Daoy (cell line): Measurements from ENCODE around the gene MYOZ3. TPM values are rescaled to one million over a fixed set of nuclear protein-coding genes. Genes with fewer than 3 reads are reported as not detected.
A peak's percentile ranks its signal among the peaks of the same experiment; 100 is the strongest.

ENCODE experiments used
- DNase-seq: peaks from one replicate; pipeline ENCODE4 v3.0.0-alpha.2; 2015; ENCODE audit warnings: low read depth
- total RNA-seq: library from RNA; depleted of rRNA; stranded (reverse); fragments of >200 nt; shearing (Covaris generic); gene quantifications from 2 replicates; pipeline ENCODE4 v1.2.3, GENCODE V29; 2014; rRNA removed

MYOZ3 gene, protein sequence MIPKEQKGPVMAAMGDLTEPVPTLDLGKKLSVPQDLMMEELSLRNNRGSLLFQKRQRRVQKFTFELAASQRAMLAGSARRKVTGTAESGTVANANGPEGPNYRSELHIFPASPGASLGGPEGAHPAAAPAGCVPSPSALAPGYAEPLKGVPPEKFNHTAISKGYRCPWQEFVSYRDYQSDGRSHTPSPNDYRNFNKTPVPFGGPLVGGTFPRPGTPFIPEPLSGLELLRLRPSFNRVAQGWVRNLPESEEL
- total RNA-seq = 0.09 TPM in 1 of 2 replicates, not detected in the other

DNA sequence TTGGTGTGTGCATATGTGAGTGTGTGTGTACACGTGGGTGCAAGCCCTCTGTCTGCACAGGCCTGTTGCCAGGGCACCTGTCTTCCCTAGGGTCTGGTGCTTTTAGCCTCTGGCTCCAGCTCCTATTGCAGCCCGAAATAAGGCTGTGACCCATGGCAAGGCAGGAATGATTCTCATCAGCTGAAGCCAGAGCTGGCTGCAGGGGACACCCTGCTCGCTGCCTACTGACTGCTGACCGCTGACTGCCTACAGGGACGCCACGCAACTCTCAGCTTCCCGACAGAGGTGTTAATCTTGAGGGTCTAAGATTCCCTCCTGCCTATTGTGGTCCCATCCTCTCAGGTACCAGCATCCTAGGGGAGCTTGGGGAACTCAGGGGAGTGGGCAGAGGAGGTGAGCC is at the start of gene MYOZ3:
Gene MYOZ3 (plus strand): TSS at position 166 of the 400 bp plus-strand sequence. CDS start 1,691 bp downstream, outside the sequence.
- DNase-seq = no peak

DNA sequence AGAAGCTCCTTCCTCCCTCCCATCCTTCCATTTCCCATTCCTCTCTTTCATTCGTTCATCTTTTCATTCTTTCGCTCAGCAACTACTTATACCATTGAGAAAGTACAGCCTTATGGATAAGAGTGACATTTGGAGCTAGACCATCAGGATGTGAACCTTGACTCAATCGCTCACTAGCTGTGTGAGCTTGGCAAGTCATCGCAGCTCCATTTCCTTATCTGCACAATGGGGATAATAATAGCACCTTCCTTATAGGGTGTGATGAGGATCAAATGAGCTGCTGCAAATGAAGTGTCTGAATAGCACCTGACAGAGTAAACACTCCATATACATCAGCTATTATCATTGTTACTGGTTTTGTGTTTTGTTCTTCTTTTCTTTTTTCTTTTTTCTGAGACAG is 48.6 kb upstream of the MYOZ3 start:
- no peak for DNase-seq

DNA sequence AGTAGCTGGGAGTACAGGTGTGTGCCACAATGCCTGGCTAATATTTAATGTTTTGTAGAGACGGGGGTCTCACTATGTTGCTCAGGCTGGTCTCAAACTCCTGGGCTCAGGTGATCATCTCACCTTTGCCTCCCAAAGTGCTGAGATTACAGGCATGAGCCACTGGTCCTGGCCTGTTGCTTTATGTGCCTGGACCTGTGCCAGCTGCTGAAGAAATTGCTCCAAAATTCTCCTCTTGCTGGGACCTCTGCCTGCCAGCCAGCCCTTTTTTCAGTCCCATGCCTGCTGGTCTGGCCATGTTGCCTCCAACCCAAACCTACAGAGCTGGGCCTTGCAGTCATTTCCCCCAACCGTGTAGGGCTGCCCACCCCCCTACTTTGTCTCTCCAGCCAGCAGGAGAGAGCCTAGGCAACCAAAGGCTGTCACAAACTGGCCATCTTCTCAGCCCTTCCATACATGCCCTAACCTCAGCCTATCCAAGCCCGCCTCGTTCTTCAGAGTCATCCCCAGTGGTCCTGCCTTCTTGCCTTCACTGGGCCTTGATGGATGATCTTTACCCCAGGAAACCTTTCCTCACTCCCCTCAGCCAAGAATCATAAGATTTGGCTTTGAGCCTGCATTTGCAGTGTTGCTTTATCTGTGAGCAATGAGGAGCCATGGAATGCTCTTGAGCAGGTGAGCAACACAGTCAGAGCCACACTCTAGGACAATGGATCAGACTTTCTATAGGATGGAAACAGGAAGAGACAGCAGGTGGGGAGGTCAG is 48.0 kb upstream of the MYOZ3 start:
- DNase-seq = no peak

DNA sequence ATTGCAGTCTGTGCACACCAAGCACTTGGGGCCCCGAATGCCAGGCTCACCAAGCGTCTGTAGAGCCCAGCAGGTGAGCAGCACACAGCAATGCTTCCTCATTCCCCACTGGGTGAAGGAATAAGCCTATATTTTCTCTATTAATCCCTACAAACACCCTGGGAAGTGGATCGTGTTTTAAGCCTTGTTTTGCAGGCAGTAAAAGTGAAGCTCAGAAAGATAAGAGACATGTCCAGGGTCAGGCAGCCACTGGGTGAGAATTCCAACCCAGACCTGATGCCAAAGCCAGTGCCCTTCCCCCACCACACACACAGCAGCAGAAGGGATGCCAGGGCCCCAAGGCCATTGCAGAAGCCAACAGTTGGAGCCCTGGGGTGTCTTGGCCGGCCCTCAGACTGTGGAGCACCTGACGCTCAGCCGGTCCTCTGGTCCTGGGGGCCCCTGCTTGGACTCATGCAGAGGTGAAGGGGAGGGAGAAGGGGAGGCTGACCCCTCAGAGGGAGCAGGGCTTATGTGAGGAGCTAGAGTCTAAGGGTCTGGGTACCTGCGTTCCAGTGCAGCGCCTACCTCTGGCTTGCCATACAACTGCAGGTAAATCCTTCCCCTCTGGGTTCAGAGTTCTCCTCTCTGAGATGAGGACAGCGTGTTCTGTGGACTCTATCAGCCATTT is 46.9 kb upstream of the MYOZ3 start:
- DNase-seq = no peak

DNA sequence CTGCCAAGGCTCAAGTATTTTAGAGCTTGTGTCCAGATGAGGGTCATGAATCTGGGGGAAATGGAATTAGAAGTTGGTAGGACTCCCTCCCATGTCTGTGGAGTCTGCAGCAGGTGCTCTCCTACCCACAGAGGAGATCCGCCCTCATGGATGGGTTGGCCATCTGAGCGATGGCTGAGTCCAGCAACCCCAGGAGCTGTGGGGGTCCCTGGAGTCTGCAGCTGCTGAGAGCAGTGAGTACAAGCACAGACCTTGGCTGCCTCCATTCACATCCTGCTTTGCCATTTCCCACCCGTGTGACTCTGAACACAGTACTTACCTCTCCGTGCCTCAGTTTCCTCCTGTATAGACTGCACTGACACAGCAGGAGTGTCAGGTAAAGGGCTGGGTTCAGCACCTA is 46.4 kb upstream of the MYOZ3 start:
- DNase-seq = no peak

DNA sequence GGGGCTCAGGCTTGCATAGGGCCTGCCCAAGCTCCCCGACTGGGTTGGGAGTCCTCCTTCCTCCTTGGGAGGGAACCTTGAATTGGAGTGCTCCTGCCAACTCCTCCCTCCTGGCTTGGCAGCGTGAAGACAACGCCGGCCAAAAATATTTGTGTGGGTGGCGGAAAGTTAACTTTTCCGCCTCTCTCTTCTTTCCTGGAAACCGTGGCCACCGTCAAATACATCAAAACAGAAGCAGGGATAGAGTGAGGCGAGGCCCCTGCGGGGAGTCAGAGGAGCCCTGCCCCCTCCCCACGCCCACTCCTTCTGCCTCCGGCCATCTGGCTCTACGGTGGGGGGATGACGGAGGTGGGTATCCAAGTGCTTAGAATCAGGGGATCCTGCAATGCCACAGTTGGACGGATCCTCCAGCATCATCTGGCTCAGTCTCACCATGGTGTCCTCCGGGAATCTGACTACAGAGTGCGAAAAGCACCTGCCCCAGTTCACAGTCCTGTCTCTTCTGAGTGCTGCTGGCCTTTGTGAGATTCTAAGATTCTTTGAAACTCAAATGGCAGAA is 45.8 kb upstream of the MYOZ3 start:
- DNase-seq = peak; percentile 38

DNA sequence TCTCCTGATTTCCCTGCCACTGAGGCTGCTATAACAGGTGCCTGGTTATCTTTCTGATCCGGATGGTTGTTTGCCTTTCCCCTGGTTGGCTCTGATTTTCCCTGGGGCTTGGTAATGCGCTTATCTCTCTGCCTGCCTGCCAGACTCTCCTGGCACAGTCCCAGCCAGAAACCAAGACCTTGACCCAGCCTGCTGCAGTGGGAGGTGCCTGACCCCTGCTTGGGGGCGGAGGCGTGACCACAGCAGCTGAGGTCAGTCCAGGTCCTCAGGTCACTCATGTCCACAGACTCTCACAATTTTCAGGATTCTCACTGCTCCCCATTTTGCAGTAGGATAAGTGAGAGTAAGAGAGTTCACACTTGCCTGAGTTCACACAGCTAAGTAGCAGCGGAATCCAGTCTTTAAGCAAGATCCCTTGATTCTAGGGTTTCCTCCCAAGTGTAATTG is 45.0 kb upstream of the MYOZ3 start:
- DNase-seq = peak; percentile 63

DNA sequence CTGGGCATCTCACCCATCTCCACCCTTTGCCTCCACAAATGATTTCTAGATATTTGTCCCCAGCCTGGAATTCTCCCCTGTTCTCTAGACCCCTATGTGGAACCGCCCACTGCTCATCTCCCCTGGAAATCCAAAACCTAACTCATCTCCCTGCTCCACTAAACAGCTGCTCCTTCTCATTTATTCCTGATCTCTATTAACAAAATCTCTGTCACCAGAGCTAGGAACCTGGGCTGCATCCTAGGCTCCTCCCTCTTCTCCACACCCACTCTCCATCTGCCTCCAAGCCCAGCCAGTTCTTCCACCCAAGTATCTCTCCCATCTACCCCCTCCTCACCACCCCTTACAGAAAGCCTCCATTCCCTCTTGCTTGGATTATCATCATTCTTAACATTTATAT is 44.5 kb upstream of the MYOZ3 start:
- DNase-seq = no peak

DNA sequence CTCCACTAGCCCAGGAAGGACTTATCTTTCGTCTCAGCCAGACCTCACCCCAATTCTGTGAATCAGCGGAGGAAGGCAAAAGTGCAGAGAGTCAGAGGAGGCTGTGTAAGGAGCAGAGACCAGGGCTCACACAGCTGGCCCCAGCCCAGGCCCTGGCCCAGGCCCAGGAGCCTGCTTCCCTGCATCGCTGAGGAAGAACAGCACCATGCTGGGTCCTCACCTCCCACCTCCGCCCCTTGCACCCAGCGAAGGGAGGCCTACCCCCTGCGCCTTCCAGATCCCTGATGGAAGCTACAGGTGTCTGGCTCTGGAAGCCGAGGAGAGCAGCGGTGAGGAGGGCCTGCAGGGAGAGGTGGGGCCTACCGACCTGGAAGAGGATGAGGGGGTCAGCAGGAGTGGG is 42.9 kb upstream of the MYOZ3 start:
- no peak for DNase-seq

DNA sequence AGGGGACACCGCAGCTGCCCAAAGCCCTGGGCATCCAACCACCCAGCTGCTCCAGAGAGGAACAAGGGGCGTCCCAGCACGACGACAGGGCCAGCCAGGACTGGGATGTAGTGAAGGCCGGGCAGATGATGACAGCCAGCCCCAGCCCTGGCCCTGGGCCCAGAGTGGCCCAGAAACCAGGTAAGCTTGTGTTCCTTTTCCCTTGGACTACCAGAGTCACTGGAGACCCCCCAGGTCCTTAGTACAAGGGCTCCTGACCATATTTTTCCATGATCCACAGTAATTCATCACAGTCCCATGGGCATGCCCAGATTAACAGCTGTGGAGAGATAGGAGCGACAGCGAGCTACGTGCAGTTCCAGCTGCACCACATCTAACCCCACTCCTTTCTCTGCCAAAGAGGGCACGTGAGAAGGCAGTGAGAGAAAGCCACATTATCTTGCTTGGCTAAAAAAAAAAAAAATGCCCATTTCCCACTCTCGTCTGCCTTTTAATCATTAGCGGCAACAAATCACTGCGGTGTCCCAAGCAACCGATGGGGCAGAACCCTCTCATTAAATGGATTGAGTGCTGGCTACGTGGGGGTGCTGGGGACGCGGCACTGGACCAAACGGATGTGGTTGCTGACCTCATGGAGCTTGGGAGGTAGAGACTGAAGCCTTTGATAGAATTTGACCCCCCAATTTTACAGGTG is 42.3 kb upstream of the MYOZ3 start:
- DNase-seq = peak; percentile 83

DNA sequence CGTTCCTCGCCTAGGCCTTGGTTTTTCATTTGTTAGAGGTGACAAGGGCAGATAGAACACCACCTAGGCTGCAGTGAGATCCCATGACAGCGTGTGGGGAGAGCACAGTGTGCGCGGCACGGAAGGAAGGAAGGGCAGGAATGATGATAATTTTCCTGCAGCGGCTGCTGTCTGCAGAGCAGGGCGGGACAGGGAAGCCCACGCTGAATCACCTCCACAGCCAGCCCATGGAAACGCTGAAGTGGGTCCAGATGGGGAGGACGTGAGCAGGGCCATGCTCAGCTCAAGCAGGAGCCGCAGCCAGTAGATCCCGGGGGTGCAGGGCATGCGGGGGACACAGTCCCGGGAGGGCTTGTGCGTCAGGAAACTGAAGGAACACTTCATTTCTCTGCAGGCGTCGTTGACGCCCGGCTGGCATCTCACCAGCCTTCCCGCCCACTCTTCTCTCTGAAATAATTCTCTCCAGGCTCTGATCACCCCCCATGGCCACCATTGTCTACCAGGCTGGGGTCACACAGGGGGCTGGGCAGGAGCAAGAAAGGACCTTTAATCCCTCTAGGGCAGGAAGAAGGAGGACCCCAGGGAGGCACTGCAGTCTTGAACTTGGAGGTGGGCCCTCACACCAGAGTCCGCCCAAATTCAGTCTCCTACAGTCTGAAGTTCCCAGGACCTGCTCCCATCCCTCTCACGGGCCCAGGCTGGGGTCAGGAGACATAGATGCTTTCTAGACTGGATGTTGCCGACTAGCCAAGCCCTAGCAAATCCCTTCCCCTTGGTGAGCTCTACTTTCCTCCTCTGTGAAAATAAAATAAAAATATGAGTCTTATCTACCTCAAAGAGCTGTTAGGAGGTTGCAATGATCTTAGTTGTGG is 41.5 kb upstream of the MYOZ3 start:
- peak; percentile 80 for DNase-seq

DNA sequence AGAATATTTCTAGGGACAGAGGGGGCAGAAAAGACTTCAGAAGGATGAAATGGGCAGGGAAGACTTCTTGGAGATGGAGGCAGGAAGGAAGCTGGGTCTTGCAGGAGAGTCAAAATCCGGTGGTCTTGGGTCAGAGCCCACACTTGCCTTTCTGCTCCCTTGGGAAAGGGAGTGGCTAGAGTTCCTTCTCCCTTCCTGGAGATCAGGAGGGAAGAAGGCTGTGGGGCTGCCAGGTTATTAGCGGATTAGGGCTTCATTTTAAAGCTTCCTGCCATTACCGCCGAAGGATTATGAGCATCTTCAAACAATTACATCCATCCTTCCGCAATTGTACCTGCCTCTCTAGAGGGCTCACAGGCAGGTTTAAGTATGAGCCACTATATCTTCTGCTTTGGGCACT is 39.8 kb upstream of the MYOZ3 start:
- DNase-seq = no peak

DNA sequence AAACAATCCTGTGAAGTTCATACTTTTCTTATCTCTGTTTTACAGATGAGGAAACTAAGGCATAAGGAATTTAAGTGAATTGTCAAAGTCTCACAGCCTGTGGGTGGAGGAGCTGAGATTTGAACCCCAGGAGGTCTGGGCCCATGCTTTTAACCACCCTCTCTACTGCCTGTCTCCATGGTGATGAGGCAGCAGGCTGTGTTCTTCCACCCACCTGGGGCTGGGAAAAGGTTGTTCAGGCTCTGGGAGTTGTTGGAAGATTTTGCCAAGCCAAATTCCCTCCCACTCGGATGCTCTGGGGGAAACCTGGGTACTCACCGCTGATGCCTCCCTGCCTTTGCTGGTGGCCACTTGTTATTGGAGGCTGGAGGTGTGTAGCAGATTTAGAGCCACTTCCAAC is 38.9 kb upstream of the MYOZ3 start:
- DNase-seq = peak; percentile 73

DNA sequence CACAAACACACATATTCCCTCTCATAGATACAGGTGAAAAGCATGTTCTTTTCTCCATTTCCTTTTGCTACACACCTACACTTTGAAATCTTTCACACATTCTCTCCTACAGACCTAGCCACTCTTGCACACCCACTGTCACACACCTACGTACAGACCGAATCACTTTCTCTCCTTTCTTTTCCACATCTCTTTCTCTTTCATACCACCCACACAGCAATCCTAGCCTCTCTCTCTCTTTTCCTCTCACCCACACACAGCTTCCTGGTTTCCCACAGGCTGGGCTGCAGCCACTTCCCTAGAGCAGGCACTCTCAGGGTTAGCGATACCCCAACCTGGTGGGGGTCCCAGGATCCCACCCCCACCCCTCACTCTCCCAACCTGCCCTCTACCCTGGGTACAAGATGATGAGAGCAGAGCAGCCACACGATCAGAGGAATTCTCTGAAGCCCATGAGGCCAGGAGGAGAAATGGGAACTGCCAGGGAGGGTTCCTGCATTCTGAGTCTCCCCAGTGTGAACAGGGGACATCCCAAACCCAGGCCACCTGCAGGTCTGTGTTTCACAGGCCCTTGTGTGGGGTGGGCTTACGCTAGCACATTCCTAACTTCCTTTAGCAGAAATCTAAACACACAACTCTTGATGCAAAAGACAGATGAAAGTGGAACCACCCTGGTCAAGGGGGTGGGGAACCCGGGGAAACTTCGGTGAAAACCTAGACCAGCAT is 37.7 kb upstream of the MYOZ3 start:
- DNase-seq = no peak

DNA sequence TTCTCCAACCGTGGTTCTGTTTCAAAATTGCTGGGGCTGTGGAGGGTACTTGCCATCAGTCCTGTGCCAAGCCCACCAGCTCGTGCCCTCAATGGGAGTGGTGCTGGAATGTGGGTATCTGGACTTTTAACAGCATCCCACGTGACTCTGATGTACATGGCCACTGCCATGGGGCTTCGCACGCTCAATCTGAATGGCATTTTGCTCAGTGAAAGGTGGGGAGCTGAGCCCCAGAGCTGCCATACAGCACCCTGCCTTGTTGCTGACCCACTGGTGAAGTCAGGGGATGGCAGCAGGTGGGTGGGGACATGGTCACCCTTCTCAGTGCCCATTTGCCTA is 37.2 kb upstream of the MYOZ3 start:
- DNase-seq = no peak

DNA sequence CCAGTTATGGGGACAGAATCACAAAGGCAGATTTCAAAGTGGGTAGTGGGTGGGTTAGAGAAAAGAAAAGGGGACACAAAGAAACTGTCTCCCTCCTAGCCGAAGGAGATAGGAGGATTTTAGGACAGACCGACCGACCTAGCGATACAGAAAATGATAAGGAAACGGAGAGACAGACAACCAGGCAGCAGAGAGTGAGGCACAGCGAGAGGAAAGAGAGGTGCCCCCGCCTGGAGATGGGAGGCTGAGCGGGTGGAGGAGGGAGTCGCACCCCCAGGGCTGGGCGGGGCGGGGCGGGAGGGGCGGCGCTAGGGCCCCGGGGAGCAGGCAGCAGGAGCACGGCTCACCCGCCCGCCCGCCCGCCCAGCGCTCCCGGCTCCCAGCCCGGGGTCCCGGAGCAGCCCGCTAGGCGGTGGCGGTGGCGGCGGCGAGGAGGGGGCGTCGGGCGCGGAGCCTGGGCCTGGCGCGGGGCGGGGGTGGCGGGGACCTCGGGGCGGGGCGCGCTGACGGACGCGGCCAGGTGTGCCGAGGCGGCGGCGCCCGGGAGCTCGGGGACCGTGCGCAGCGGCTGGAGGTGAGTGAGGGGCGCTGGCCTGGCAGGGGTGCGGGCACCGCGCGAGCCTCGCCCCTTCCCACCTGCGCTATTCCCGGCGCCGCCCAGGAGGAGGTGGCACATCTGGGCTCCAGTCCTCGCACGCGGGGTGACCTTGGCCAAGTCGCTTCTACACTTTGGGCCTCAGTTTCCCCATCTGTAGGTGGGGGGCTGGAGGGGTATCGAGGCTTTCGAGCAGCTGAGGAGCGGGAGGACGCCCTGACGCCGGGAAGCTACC is 36.5 kb upstream of the MYOZ3 start:
- peak; percentile 68 for DNase-seq

DNA sequence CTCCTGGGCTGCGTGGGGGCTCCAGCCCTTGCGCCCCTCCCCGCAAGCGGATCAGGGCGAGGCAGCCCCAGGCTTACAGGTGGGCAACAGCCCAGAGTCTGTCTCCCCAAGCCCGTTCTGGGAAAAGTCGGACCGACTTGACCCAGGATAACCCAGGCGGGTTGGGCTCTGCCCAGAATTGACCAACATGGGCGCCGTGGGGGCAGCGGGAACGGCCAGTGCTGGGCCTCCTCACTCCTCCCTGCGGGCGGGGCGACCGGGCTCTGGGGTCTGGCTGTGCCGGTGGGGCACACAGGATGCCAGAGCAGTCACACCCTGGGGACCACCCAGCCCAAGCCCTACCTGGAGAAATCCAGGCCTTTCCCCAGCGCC is 35.9 kb upstream of the MYOZ3 start:
- DNase-seq = no peak

DNA sequence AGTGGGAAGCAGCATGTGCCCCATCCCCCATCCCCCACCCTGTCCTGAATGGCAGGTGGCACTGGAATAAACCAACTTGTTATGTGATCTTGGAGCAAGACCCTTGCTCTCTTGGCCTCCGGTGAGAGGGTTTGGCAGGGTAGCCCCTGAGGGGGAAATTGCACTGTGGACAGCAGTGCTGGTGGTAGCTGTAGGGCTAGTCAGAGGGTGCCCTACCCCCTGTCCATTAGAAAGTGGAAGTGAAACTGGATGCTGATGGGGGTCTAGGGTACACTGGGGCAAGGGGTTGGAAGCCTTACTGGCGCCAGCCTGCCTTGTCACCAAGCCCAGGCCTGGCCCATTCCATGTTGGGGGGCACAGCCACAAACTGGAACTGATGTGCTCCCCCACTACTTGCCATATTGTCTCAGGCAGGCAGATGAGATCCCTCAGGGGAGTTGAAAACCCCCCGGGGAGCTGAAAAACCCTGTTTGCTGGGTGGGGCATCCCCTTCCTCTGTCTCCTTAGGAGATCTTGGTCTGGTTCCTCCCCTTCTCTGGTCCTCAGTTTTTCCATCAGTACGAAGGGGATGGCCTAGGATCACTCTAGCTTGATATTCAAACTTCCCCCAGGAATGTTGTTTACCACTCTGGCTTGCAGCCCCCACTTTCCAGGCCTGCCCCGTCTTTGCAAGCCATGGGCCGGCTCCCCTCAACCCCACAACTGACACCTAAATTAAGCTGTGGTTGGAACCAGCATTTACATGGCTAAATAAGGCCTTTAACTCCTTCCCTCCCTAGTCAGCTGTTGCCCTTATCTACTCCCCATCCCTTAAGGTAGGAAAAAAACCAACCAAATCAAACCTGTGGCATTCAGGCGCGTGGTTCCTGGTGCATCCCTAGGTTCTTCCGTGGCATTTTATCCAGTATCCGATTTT is 35.0 kb upstream of the MYOZ3 start:
- DNase-seq = no peak
